ENCODE measurements around the gene FOXQ1. TPM values are rescaled to one million over a fixed set of nuclear protein-coding genes. Genes with fewer than 3 reads are reported as not detected.
"Not testable (repeated sequence)": the region's sequence is repeated elsewhere in the genome, so short reads cannot be mapped to it uniquely, and the experiment has no call there.

Gene FOXQ1
- polyA plus RNA-seq, 4 donors: 0.54 to 2.5 (median 1.5) TPM

GRCh38 chr6:1347161-1347560 is 35.3 kb downstream of the FOXQ1 start:
- no peak for DNase-seq
- Histone ChIP-seq H3K9me3 (ENCODE audit: control insufficient read depth in 2 of 2, insufficient read depth in 1 of 2, low read depth in 1 of 2, low read length in 1 of 2) (peaks cover 0 to 4% of the 10 kb centered on the region in 2 donors), H3K36me3 (ENCODE audit: control insufficient read depth in 3 of 3, insufficient read depth in 2 of 3, low read depth in 1 of 3, low read length in 3 of 3) (no peaks in the 10 kb centered on the region), H3K4me1 (ENCODE audit: control insufficient read depth in 3 of 3, insufficient read depth in 2 of 3, low read depth in 1 of 3, low read length in 2 of 3) (no peaks in the 10 kb centered on the region), H3K27me3 (ENCODE audit: control insufficient read depth in 3 of 3, insufficient read depth in 3 of 3, low read length in 3 of 3) (peaks cover 0 to 11% (median 2%) of the 10 kb centered on the region in 3 donors), H3K4me3 (ENCODE audit: low read depth in 1 of 3, low read length in 3 of 3) (no peak overlapping the region), H3K27ac (ENCODE audit: low read depth in 1 of 3, low read length in 2 of 3) (no peak overlapping the region)
- no peak for FAIRE-seq
- WGBS, 3 donors: 81 to 91% (median 84%) methylated on average over 3 of the region's 3 CpGs

- Histone ChIP-seq H3K27me3 (ENCODE audit: control insufficient read depth in 3 of 3, insufficient read depth in 3 of 3, low read length in 3 of 3) (peaks cover 0 to 11% (median 0%) of the 10 kb centered on the region in 3 donors), H3K36me3 (ENCODE audit: control insufficient read depth in 3 of 3, insufficient read depth in 2 of 3, low read depth in 1 of 3, low read length in 3 of 3) (no peaks in the 10 kb centered on the region), H3K4me1 (ENCODE audit: control insufficient read depth in 3 of 3, insufficient read depth in 2 of 3, low read depth in 1 of 3, low read length in 2 of 3) (no peaks in the 10 kb centered on the region), H3K27ac (ENCODE audit: low read depth in 1 of 3, low read length in 2 of 3) (no peak overlapping the region), H3K4me3 (ENCODE audit: low read depth in 1 of 3, low read length in 3 of 3) (no peak overlapping the region), H3K9me3 (ENCODE audit: control insufficient read depth in 2 of 2, insufficient read depth in 1 of 2, low read depth in 1 of 2, low read length in 1 of 2) (peaks cover 0 to 8% of the 10 kb centered on the region in 2 donors)
- 48 to 82% (median 74%) methylated on average over 1 of the region's 1 CpG for WGBS, 3 donors
- DNase-seq: peak in 1 of 2 donors; percentile 13
- no peak for FAIRE-seq
Observed at GRCh38 chr6:1348675-1349074, 36.8 kb downstream of the FOXQ1 start.

GRCh38 chr6:1349655-1350054 is 37.8 kb downstream of the FOXQ1 start:
- Histone ChIP-seq H3K27me3 (ENCODE audit: control insufficient read depth in 3 of 3, insufficient read depth in 3 of 3, low read length in 3 of 3) (peaks cover 0 to 11% (median 0%) of the 10 kb centered on the region in 3 donors), H3K27ac (ENCODE audit: low read depth in 1 of 3, low read length in 2 of 3) (no peak overlapping the region), H3K4me3 (ENCODE audit: low read depth in 1 of 3, low read length in 3 of 3) (no peak overlapping the region), H3K4me1 (ENCODE audit: control insufficient read depth in 3 of 3, insufficient read depth in 2 of 3, low read depth in 1 of 3, low read length in 2 of 3) (no peaks in the 10 kb centered on the region), H3K9me3 (ENCODE audit: control insufficient read depth in 2 of 2, insufficient read depth in 1 of 2, low read depth in 1 of 2, low read length in 1 of 2) (peaks cover 0 to 8% of the 10 kb centered on the region in 2 donors), H3K36me3 (ENCODE audit: control insufficient read depth in 3 of 3, insufficient read depth in 2 of 3, low read depth in 1 of 3, low read length in 3 of 3) (no peaks in the 10 kb centered on the region)
- FAIRE-seq: no peak
- DNase-seq: no peak
- 23 to 39% (median 30%) methylated on average over 1 of the region's 1 CpG for WGBS, 3 donors

GRCh38 chr6:1351381-1352008 is 39.6 kb downstream of the FOXQ1 start:
- no peak for DNase-seq
- no peak overlapping the region for H3K27ac ChIP-seq (ENCODE audit: low read depth in 1 of 3, low read length in 2 of 3)
- FAIRE-seq: no peak
- peaks cover 0 to 7% (median 0%) of the 10 kb centered on the region in 3 donors for H3K27me3 ChIP-seq (ENCODE audit: control insufficient read depth in 3 of 3, insufficient read depth in 3 of 3, low read length in 3 of 3)
- no peaks in the 10 kb centered on the region for H3K4me1 ChIP-seq (ENCODE audit: control insufficient read depth in 3 of 3, insufficient read depth in 2 of 3, low read depth in 1 of 3, low read length in 2 of 3)
- peaks cover 0 to 8% of the 10 kb centered on the region in 2 donors for H3K9me3 ChIP-seq (ENCODE audit: control insufficient read depth in 2 of 2, insufficient read depth in 1 of 2, low read depth in 1 of 2, low read length in 1 of 2)
- no peak overlapping the region for H3K4me3 ChIP-seq (ENCODE audit: low read depth in 1 of 3, low read length in 3 of 3)
- no peaks in the 10 kb centered on the region for H3K36me3 ChIP-seq (ENCODE audit: control insufficient read depth in 3 of 3, insufficient read depth in 2 of 3, low read depth in 1 of 3, low read length in 3 of 3)
- 74 to 87% (median 86%) methylated on average over 2 of the region's 2 CpGs for WGBS, 3 donors

GRCh38 chr6:1355068-1355467 is 43.2 kb downstream of the FOXQ1 start:
- H3K4me3 ChIP-seq (ENCODE audit: low read depth in 1 of 3, low read length in 3 of 3); H3K9me3 ChIP-seq (ENCODE audit: control insufficient read depth in 2 of 2, insufficient read depth in 1 of 2, low read depth in 1 of 2, low read length in 1 of 2); FAIRE-seq; H3K36me3 ChIP-seq (ENCODE audit: control insufficient read depth in 3 of 3, insufficient read depth in 2 of 3, low read depth in 1 of 3, low read length in 3 of 3); H3K27me3 ChIP-seq (ENCODE audit: control insufficient read depth in 3 of 3, insufficient read depth in 3 of 3, low read length in 3 of 3); DNase-seq; H3K27ac ChIP-seq (ENCODE audit: low read depth in 1 of 3, low read length in 2 of 3); H3K4me1 ChIP-seq (ENCODE audit: control insufficient read depth in 3 of 3, insufficient read depth in 2 of 3, low read depth in 1 of 3, low read length in 2 of 3): not testable (repeated sequence)

GRCh38 chr6:1361717-1362116 is 49.8 kb downstream of the FOXQ1 start:
- H3K9me3 ChIP-seq (ENCODE audit: control insufficient read depth in 2 of 2, insufficient read depth in 1 of 2, low read depth in 1 of 2, low read length in 1 of 2); DNase-seq; H3K27ac ChIP-seq (ENCODE audit: low read depth in 1 of 3, low read length in 2 of 3); FAIRE-seq; H3K4me1 ChIP-seq (ENCODE audit: control insufficient read depth in 3 of 3, insufficient read depth in 2 of 3, low read depth in 1 of 3, low read length in 2 of 3); H3K36me3 ChIP-seq (ENCODE audit: control insufficient read depth in 3 of 3, insufficient read depth in 2 of 3, low read depth in 1 of 3, low read length in 3 of 3); H3K4me3 ChIP-seq (ENCODE audit: low read depth in 1 of 3, low read length in 3 of 3): not testable (repeated sequence)
- 78 to 90% (median 80%) methylated on average over 4 of the region's 4 CpGs for WGBS, 3 donors
- H3K27me3 ChIP-seq (ENCODE audit: control insufficient read depth in 3 of 3, insufficient read depth in 3 of 3, low read length in 3 of 3): peaks cover 0 to 17% (median 2%) of the 10 kb centered on the region in 3 donors

- Histone ChIP-seq H3K36me3 (ENCODE audit: control insufficient read depth in 3 of 3, insufficient read depth in 2 of 3, low read depth in 1 of 3, low read length in 3 of 3) (no peaks in the 10 kb centered on the region), H3K4me1 (ENCODE audit: control insufficient read depth in 3 of 3, insufficient read depth in 2 of 3, low read depth in 1 of 3, low read length in 2 of 3) (no peaks in the 10 kb centered on the region), H3K27ac (ENCODE audit: low read depth in 1 of 3, low read length in 2 of 3) (no peak overlapping the region), H3K4me3 (ENCODE audit: low read depth in 1 of 3, low read length in 3 of 3) (no peak overlapping the region), H3K9me3 (ENCODE audit: control insufficient read depth in 2 of 2, insufficient read depth in 1 of 2, low read depth in 1 of 2, low read length in 1 of 2) (no peaks in the 10 kb centered on the region), H3K27me3 (ENCODE audit: control insufficient read depth in 3 of 3, insufficient read depth in 3 of 3, low read length in 3 of 3) (peaks cover 0 to 20% (median 2%) of the 10 kb centered on the region in 3 donors)
- FAIRE-seq (no peak), DNase-seq (no peak)
- WGBS, 3 donors: 83 to 89% (median 83%) methylated on average over 9 of the region's 9 CpGs
Observed at GRCh38 chr6:1362643-1363042, 50.7 kb downstream of the FOXQ1 start.

GRCh38 chr6:1363298-1363697 is 51.4 kb downstream of the FOXQ1 start:
- Histone ChIP-seq H3K4me1 (ENCODE audit: control insufficient read depth in 3 of 3, insufficient read depth in 2 of 3, low read depth in 1 of 3, low read length in 2 of 3) (no peaks in the 10 kb centered on the region), H3K27ac (ENCODE audit: low read depth in 1 of 3, low read length in 2 of 3) (no peak overlapping the region), H3K36me3 (ENCODE audit: control insufficient read depth in 3 of 3, insufficient read depth in 2 of 3, low read depth in 1 of 3, low read length in 3 of 3) (no peaks in the 10 kb centered on the region), H3K9me3 (ENCODE audit: control insufficient read depth in 2 of 2, insufficient read depth in 1 of 2, low read depth in 1 of 2, low read length in 1 of 2) (no peaks in the 10 kb centered on the region), H3K4me3 (ENCODE audit: low read depth in 1 of 3, low read length in 3 of 3) (no peak overlapping the region), H3K27me3 (ENCODE audit: control insufficient read depth in 3 of 3, insufficient read depth in 3 of 3, low read length in 3 of 3) (peaks cover 0 to 26% (median 2%) of the 10 kb centered on the region in 3 donors)
- FAIRE-seq (no peak), DNase-seq (no peak)
- 80 to 90% (median 84%) methylated on average over 4 of the region's 4 CpGs for WGBS, 3 donors

Measured in small intestine (tissue), 7 donors.